Transverse colon (tissue), 4 donors: Measurements from ENCODE around the gene SIRT4. TPM values are rescaled to one million over a fixed set of nuclear protein-coding genes. Genes with fewer than 3 reads are reported as not detected.

Source experiments
- DNase-seq: peaks from one replicate; pipeline ENCODE4 v3.0.0-alpha.2; 2019
- H3K27ac ChIP-seq, 4 donors: fragments of 200-600 bp; sonication (generic); 2 replicates each; pipeline ENCODE4 v1.5.1; 2016 to 2018; ENCODE audit warnings: inconsistent platforms in 4 of 4
- H3K27me3 ChIP-seq: fragments of 200-600 bp; sonication (generic); 2 replicates; pipeline ENCODE4 v1.5.1; 2017; ENCODE audit warnings: inconsistent platforms
- H3K36me3 ChIP-seq, 4 donors: fragments of 200-600 bp; sonication (generic); 2 replicates each; pipeline ENCODE4 v1.5.1; 2017 to 2019; ENCODE audit warnings: inconsistent platforms in 4 of 4
- H3K4me1 ChIP-seq, 4 donors: fragments of 200-600 bp; sonication (generic); 2 replicates each; pipeline ENCODE4 v1.5.1; 2017 to 2020; ENCODE audit warnings: inconsistent platforms in 4 of 4
- H3K4me3 ChIP-seq, 4 donors: fragments of 200-600 bp; sonication (generic); 1 replicate in 1 of 4; 2 replicates in 3 of 4; pipeline versions ENCODE4 v1.5.1 to v1.6.1; 2017 to 2019; ENCODE audit warnings: inconsistent platforms in 4 of 4
- H3K9me3 ChIP-seq, 2 donors: fragments of 200-600 bp; sonication (generic); 2 replicates each; pipeline ENCODE4 v1.5.1; 2017 to 2019; ENCODE audit warnings: inconsistent platforms in 2 of 2
- CTCF ChIP-seq, 5 experiments: fragments of 200-600 bp in 3 of 5; fragments of 450-650 bp in 2 of 5; sonication (generic) in 3 of 5; IDR thresholded peaks; 1 replicate in 2 of 5; 2 replicates in 3 of 5; pipeline ENCODE4 v1.5.1; 2016 to 2017; ENCODE audit warnings: antibody characterized with exemption in 5 of 5, inconsistent platforms in 3 of 5, mild to moderate bottlenecking in 2 of 5, moderate library complexity in 1 of 5
- EP300 ChIP-seq: sonication (generic); formaldehyde crosslinking; IDR thresholded peaks from one replicate; pipeline ENCODE4 v1.6.1; 2017; ENCODE audit warnings: antibody characterized with exemption, low read depth
- POLR2A ChIP-seq: fragments of 450-650 bp; IDR thresholded peaks from one replicate; pipeline ENCODE4 v1.6.1; 2016; ENCODE audit warnings: antibody characterized with exemption, mild to moderate bottlenecking, moderate library complexity
- POLR2AphosphoS5 ChIP-seq, 3 donors: sonication (generic); formaldehyde crosslinking; IDR thresholded peaks; one replicate each; pipeline ENCODE4 v1.6.1; 2016; ENCODE audit warnings: antibody characterized with exemption in 3 of 3
- WGBS, 2 donors: methylation state at CpG; one replicate each; pipeline ENCODE4 v1.1.5; 2018; ENCODE audit warnings: low coverage in 1 of 2; 5-methylcytosine and 5-hydroxymethylcytosine counted together
- in situ Hi-C, 4 donors: fragments of 200-750 bp; cut with MboI; loops; one replicate each; pipeline versions ENCODE4 v1.15.0 to v1.15.1; 2017; ENCODE audit warnings: low sequenced_read_pairs in 3 of 4, low pct_ligation_motif_present in 1 of 4, low pct_unique_long_range_greater_than_20kb in 1 of 4
- intact Hi-C: fragments of 100-400 bp; cut with DNase I; formaldehyde crosslinking; loops from one replicate; pipeline ENCODE4 v1.15.1; 2023; ENCODE audit warnings: low total_unique reads
- total RNA-seq, 4 donors: library from RNA; depleted of rRNA; stranded (reverse); fragments of >200 nt; gene quantifications; one replicate each; pipeline ENCODE4 v1.1.0, GENCODE V29; 2016

Gene SIRT4
- total RNA-seq, 4 donors from 2014 or later = 0.95 to 1.9 TPM; not detected in 2

DNA sequence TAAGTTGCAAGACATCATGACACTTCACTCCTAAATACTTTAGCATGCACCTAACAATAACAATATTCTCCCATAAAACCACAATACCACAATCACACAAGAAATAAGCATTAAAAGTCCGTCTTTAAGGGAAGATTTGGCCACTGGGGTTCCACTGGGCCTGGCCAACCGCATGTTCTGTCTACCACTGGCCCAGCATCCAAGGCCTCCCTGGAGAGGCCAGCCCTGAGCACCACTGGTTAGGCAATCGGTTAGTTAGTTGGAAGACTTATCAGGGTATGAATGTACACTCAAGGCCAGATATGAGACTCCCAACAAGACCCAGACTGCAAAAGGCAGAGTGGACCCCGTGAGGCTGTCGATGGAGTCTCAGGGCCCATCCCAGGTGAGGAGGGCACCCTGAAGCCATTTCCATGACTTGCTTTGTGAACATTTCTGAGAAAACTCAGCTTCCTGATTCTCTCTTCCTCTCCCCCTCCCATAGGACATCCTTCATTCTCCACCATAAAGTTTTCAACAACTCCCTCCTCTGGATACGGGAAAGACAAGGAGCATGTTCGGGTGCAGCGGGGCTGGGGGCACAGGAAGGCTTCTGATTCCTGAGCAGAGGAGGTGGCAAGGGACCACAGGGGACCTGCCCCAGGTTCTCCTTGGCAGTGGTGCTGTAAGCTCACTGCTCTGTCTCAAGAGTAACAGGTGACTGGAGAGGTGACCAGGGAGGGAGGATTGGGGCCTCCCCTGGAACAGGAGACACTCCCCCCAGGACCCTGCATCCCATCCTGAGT is 42.5 kb upstream of the SIRT4 start:
- H3K27me3 ChIP-seq = no peaks in the 10 kb centered on the region
- H3K27ac ChIP-seq = peak overlapping the region; percentile 29 to 87 (median 39)
- H3K4me3 ChIP-seq = no peak overlapping the region
- intact Hi-C loops (no loop called here), in situ Hi-C loops (no loop called here)
- no peaks in the 10 kb centered on the region for H3K9me3 ChIP-seq
- H3K36me3 ChIP-seq = no peaks in the 10 kb centered on the region
- no peak for DNase-seq
- peaks cover 36 to 96% (median 62%) of the 10 kb centered on the region in 4 donors for H3K4me1 ChIP-seq
- no peak for TF ChIP-seq POLR2A
- TF ChIP-seq CTCF (IDR thresholded peaks at IDR 0.05) = no peak
- TF ChIP-seq POLR2AphosphoS5 (IDR thresholded peaks at IDR 0.05) = no peak
- TF ChIP-seq EP300 = no peak
- WGBS, 2 donors = 40 to 84% methylated on average over 2 to 8 of the region's 8 CpGs

GRCh38 chr12:120260607-120261006 is 41.5 kb upstream of the SIRT4 start:
- Histone ChIP-seq H3K36me3 (no peaks in the 10 kb centered on the region), H3K27me3 (no peaks in the 10 kb centered on the region), H3K27ac (peak overlapping the region in 2 of 4 donors; percentile 42 to 87), H3K4me1 (peaks cover 36 to 94% (median 66%) of the 10 kb centered on the region in 4 donors), H3K9me3 (no peaks in the 10 kb centered on the region), H3K4me3 (no peak overlapping the region)
- intact Hi-C loops = no loop called here
- WGBS, 2 donors = 92 to 100% methylated on average over 2 to 5 of the region's 5 CpGs
- DNase-seq = no peak
- TF ChIP-seq CTCF (IDR thresholded peaks at IDR 0.05) = no peak
- no peak for TF ChIP-seq POLR2A
- no peak for TF ChIP-seq POLR2AphosphoS5 (IDR thresholded peaks at IDR 0.05)
- TF ChIP-seq EP300 = no peak
- in situ Hi-C loops = no loop called here

GRCh38 chr12:120261951-120262851 is 39.9 kb upstream of the SIRT4 start:
- in situ Hi-C loops (no loop called here), intact Hi-C loops (no loop called here)
- Histone ChIP-seq H3K27ac (peak overlapping the region; percentile 94 to 98 (median 94)), H3K36me3 (no peaks in the 10 kb centered on the region), H3K27me3 (no peaks in the 10 kb centered on the region), H3K9me3 (no peaks in the 10 kb centered on the region), H3K4me3 (peak overlapping the region in 2 of 4 donors; percentile 97 to 99), H3K4me1 (peaks cover 25 to 82% (median 55%) of the 10 kb centered on the region in 4 donors)
- peak; percentile 46 for DNase-seq
- 40 to 63% methylated on average over 1 to 10 of the region's 10 CpGs for WGBS, 2 donors
- TF ChIP-seq CTCF (IDR thresholded peaks at IDR 0.05) (no peak), EP300 (no peak), POLR2AphosphoS5 (IDR thresholded peaks at IDR 0.05) (peak in 1 of 3 donors; percentile 36), POLR2A (no peak)
